RWPE1 (cell line): ENCODE measurements around the gene NME9.

Source experiments
- CTCF ChIA-PET: fragments of 350-600 bp; sonication (Branson Sonifier 250); formaldehyde crosslinking; extraction: SDS; loops from one replicate; lab custom pipeline; 2021; lab: Yijun Ruan, JAX
- POLR2A ChIA-PET: fragments of 400-600 bp; formaldehyde crosslinking; extraction: SDS; loops from one replicate; lab custom pipeline; 2020; ENCODE audit warnings: antibody characterized with exemption; ENCODE audit not compliant: low non-redundant PET; lab: Yijun Ruan, JAX
- DNase-seq: peaks from one replicate; pipeline ENCODE4 v3.0.0; 2012; ENCODE audit warnings: low spot score
- H3K27ac ChIP-seq: fragments of 450-650 bp; 2 replicates; pipeline ENCODE4 v1.5.1; 2017
- TF ChIP-seq, protein P1 (sequence below): fragments of 450-650 bp; conservative IDR thresholded peaks from 2 replicates; pipeline ENCODE4 v1.5.1; 2017; ENCODE audit warnings: low read depth, mild to moderate bottlenecking

NME9 gene

DNA sequence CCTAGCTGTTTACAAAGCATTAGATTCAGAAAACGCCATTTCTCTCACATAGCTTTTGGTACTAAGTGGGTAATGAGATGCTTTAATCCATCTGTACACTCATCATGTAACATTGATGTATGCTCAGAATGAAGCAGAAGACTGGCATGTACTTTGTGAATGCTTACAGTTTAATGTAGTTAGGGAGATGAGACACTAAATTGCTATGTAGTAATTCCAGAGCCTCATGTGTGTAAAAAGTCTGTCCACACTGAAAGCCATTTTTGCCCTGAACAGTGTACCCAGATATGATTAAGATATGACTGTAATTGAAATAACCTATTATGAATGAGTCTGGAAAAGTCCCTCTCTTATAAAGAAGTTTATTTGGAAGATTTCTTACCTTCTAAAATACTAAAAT lies 76.0 kb downstream of the NME9 start:
- no peak for DNase-seq
- POLR2A ChIA-PET: no interaction called here
- CTCF ChIA-PET: no interaction called here
- TF ChIP-seq, protein P1, sequence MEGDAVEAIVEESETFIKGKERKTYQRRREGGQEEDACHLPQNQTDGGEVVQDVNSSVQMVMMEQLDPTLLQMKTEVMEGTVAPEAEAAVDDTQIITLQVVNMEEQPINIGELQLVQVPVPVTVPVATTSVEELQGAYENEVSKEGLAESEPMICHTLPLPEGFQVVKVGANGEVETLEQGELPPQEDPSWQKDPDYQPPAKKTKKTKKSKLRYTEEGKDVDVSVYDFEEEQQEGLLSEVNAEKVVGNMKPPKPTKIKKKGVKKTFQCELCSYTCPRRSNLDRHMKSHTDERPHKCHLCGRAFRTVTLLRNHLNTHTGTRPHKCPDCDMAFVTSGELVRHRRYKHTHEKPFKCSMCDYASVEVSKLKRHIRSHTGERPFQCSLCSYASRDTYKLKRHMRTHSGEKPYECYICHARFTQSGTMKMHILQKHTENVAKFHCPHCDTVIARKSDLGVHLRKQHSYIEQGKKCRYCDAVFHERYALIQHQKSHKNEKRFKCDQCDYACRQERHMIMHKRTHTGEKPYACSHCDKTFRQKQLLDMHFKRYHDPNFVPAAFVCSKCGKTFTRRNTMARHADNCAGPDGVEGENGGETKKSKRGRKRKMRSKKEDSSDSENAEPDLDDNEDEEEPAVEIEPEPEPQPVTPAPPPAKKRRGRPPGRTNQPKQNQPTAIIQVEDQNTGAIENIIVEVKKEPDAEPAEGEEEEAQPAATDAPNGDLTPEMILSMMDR: no peak
- no peak overlapping the region for H3K27ac ChIP-seq
